ENCODE results near the gene BCAP31. TPM values are rescaled to one million over a fixed set of nuclear protein-coding genes. Genes with fewer than 3 reads are reported as not detected.

BCAP31 gene
- total RNA-seq, 1 experiment from 2014 or later, result 138 TPM

DNA sequence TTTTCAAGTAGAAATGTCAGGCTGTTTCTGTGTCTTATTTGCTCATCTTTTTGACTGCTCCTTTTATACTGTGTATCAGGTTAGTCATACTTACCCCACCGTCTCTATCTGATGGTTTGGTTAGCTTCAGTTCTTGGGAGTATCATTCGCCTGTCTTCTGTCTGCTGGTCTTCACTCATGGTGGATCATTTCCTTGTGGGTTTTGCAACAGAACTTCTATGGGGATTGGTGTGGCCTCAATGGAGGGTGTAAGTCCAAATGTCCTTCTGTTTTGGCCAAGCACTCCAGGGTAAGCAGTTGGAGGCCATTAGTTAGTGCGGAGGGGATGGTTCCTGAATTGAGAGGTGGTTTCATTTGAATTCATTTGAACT, 7.6 kb upstream of the BCAP31 start:
- Histone ChIP-seq H2BK120ac (ENCODE audit: low read depth, low read length, poor library complexity, severe bottlenecking) (no peak overlapping the region), H3T11ph (ENCODE audit: low read length) (no peak overlapping the region), H3K27ac (ENCODE audit: insufficient read length, low read depth, low read length) (no peak overlapping the region), H4K20me1 (ENCODE audit: control insufficient read depth, insufficient read depth, insufficient read length) (no peaks in the 10 kb centered on the region), H3K9me3 (ENCODE audit: control insufficient read depth, low read depth, low read length) (peaks cover 49% of the 10 kb centered on the region), H3K79me2 (ENCODE audit: insufficient read depth, low read length) (no peaks in the 10 kb centered on the region), H3K14ac (ENCODE audit: insufficient read depth, low read length) (no peak overlapping the region), H3K27me3 (ENCODE audit: insufficient read depth, low read length) (no peaks in the 10 kb centered on the region), H3K18ac (ENCODE audit: insufficient read length, low read depth, low read length) (no peak overlapping the region), H3K9ac (ENCODE audit: extremely low read depth, insufficient read length, low read length) (no peak overlapping the region), H3K23ac (ENCODE audit: insufficient read length, low read depth, low read length) (no peak overlapping the region), H2BK5ac (ENCODE audit: insufficient read length, low read length) (no peak overlapping the region), H2BK20ac (ENCODE audit: low read depth, low read length, poor library complexity, severe bottlenecking) (no peak overlapping the region), H4K91ac (ENCODE audit: insufficient read length, low read depth, low read length) (no peak overlapping the region), H3K4ac (ENCODE audit: low read depth, low read length) (no peak overlapping the region), H3K4me2 (ENCODE audit: insufficient read depth, insufficient read length, low read length) (no peak overlapping the region), H4K5ac (ENCODE audit: insufficient read length, low read depth, low read length) (no peak overlapping the region), H3K56ac (ENCODE audit: insufficient read length, low read depth, low read length) (no peak overlapping the region), H4K8ac (replicated peaks; ENCODE audit: insufficient read length, low read depth, low read length) (no peak overlapping the region), H2BK15ac (ENCODE audit: low read depth, low read length) (no peak overlapping the region), H3K23me2 (ENCODE audit: insufficient read length, low read depth, low read length, poor library complexity, severe bottlenecking) (no peaks in the 10 kb centered on the region), H2AK5ac (ENCODE audit: insufficient read length, low read length) (no peak overlapping the region), H3K4me1 (ENCODE audit: insufficient read depth, low read length) (no peaks in the 10 kb centered on the region), H2BK12ac (ENCODE audit: insufficient read length, low read depth, low read length) (no peak overlapping the region), H2AFZ (ENCODE audit: low read length) (no peak overlapping the region), H3K79me1 (ENCODE audit: insufficient read depth, low read depth, low read length, poor library complexity, severe bottlenecking) (no peaks in the 10 kb centered on the region)
- Mint-ChIP-seq H3K9me3 (peaks cover 77 to 84% of the 10 kb centered on the region in 2 experiments), H3K4me3 (no peak overlapping the region), H3K27ac (no peak overlapping the region), H3K36me3 (ENCODE audit: insufficient read depth in 1 of 3, low read depth in 3 of 3) (peaks cover 12 to 41% (median 40%) of the 10 kb centered on the region in 3 experiments), H3K27me3 (ENCODE audit: low read depth) (no peaks in the 10 kb centered on the region; the same call in 1 of the 2 replicates), H3K4me1 (peaks cover 17 to 19% of the 10 kb centered on the region in 2 experiments)
- WGBS (ENCODE audit: extremely low coverage, insufficient read length, low lambda C conversion rate), result no CpG with 5 or more reads among the region's 3 CpGs
- no peak for DNase-seq
- TF ChIP-seq, protein P1, sequence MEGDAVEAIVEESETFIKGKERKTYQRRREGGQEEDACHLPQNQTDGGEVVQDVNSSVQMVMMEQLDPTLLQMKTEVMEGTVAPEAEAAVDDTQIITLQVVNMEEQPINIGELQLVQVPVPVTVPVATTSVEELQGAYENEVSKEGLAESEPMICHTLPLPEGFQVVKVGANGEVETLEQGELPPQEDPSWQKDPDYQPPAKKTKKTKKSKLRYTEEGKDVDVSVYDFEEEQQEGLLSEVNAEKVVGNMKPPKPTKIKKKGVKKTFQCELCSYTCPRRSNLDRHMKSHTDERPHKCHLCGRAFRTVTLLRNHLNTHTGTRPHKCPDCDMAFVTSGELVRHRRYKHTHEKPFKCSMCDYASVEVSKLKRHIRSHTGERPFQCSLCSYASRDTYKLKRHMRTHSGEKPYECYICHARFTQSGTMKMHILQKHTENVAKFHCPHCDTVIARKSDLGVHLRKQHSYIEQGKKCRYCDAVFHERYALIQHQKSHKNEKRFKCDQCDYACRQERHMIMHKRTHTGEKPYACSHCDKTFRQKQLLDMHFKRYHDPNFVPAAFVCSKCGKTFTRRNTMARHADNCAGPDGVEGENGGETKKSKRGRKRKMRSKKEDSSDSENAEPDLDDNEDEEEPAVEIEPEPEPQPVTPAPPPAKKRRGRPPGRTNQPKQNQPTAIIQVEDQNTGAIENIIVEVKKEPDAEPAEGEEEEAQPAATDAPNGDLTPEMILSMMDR (conservative IDR thresholded peaks at IDR 0.05), result no peak
